Mucosa of descending colon (tissue), 3 donors: ENCODE measurements around the gene TMEM229A. TPM values are rescaled to one million over a fixed set of nuclear protein-coding genes. Genes with fewer than 3 reads are reported as not detected.

Experiments
- ATAC-seq: fragments of 200-7000 bp; cut with Tn5 transposase; one replicate; pipeline ENCODE4 v1.9.1; 2020; ENCODE audit warnings: mild to moderate bottlenecking, moderate library complexity
- DNase-seq, 3 donors: peaks; one replicate each; pipeline ENCODE4 v3.0.0-alpha.2; 2020
- H3K36me3 ChIP-seq: fragments of 200-600 bp; one replicate; pipeline ENCODE4 v1.8.0; 2021; ENCODE audit warnings: low read depth, mild to moderate bottlenecking
- H3K4me1 ChIP-seq: fragments of 200-600 bp; one replicate; pipeline ENCODE4 v1.8.0; 2021; ENCODE audit warnings: low read depth, mild to moderate bottlenecking
- H3K4me3 ChIP-seq: fragments of 200-600 bp; one replicate; pipeline ENCODE4 v1.8.0; 2021; ENCODE audit warnings: mild to moderate bottlenecking
- H3K9me3 ChIP-seq: fragments of 200-600 bp; one replicate; pipeline ENCODE4 v1.8.0; 2021; ENCODE audit warnings: mild to moderate bottlenecking
- CTCF ChIP-seq: fragments of 200-600 bp; IDR thresholded peaks from one replicate; pipeline ENCODE4 v1.8.0; 2022; ENCODE audit warnings: antibody characterized with exemption, mild to moderate bottlenecking
- intact Hi-C, 2 donors: fragments of 100-400 bp; cut with DNase I in 1 of 2; cut with micrococcal nuclease in 1 of 2; formaldehyde crosslinking; loops; one replicate each; pipeline versions ENCODE4 v1.11.0 to v1.11.1; 2022; cut with DNase I, micrococcal nuclease
- total RNA-seq, 3 donors: library from RNA; stranded (reverse); fragmentation: NEBNext Ultra II Directional in 2 of 3; extraction: Animal tissue kit (Norgen Biotek cat#: 25700) in 2 of 3; gene quantifications; one replicate each; pipeline versions ENCODE4 v1.2.1 to v1.2.4, GENCODE V29; 2021 to 2023
- donor health status: DM: no; HTN: no; CAD: no; lungs with moderate emphysema.
- donor health status: DM: no; HTN: no; CAD: no.
- donor health status: DM: no; HTN: yes; CAD: no.

Gene TMEM229A
- total RNA-seq, 3 donors from 2014 or later, result 0.14 to 0.32 TPM; not detected in 1

- ATAC-seq (no peak), DNase-seq (no peak)
- no peaks in the 10 kb centered on the region for H3K36me3 ChIP-seq
- peaks cover 25% of the 10 kb centered on the region for H3K4me1 ChIP-seq
- H3K9me3 ChIP-seq, result no peaks in the 10 kb centered on the region
- intact Hi-C loops, result no loop called here
- no peak for TF ChIP-seq CTCF
- H3K4me3 ChIP-seq, result no peak overlapping the region
These were observed 2.8 kb upstream of the TMEM229A start for GRCh38 chr7:124035706-124036105.

- TF ChIP-seq CTCF, result no peak
These were observed 1.9 kb upstream of the TMEM229A start for GRCh38 chr7:124034754-124035100.

GRCh38 chr7:124033807-124034753, 1.2 kb upstream of the TMEM229A start:
- intact Hi-C loops, result no loop called here
- H3K4me3 ChIP-seq, result no peak overlapping the region
- ATAC-seq, result no peak
- no peak for TF ChIP-seq CTCF
- H3K4me1 ChIP-seq, result peaks cover 30% of the 10 kb centered on the region
- no peaks in the 10 kb centered on the region for H3K9me3 ChIP-seq
- DNase-seq, result no peak
- H3K36me3 ChIP-seq, result no peaks in the 10 kb centered on the region

More at GRCh38 chr7:124034754-124035100, 1.9 kb upstream of the TMEM229A start:
- DNase-seq (no peak), ATAC-seq (no peak)
- Histone ChIP-seq H3K4me3 (no peak overlapping the region), H3K36me3 (no peaks in the 10 kb centered on the region), H3K9me3 (no peaks in the 10 kb centered on the region), H3K4me1 (peaks cover 25% of the 10 kb centered on the region)
- intact Hi-C loops, result no loop called here

GRCh38 chr7:124033095-124033806, 384 bp upstream of the TMEM229A start:
- H3K9me3 ChIP-seq, result no peaks in the 10 kb centered on the region
- peaks cover 26% of the 10 kb centered on the region for H3K4me1 ChIP-seq
- H3K36me3 ChIP-seq, result no peaks in the 10 kb centered on the region
- DNase-seq (peak in 2 of 3 donors; percentile 50 to 51), ATAC-seq (peak; percentile 47)
- no peak overlapping the region for H3K4me3 ChIP-seq
- intact Hi-C loops, result no loop called here
- no peak for TF ChIP-seq CTCF

- Histone ChIP-seq H3K4me1 (peaks cover 18% of the 10 kb centered on the region), H3K9me3 (no peaks in the 10 kb centered on the region), H3K36me3 (no peaks in the 10 kb centered on the region), H3K4me3 (no peak overlapping the region)
- no peak for TF ChIP-seq CTCF
- ATAC-seq, result no peak
- DNase-seq, result peak in 1 of 3 donors; percentile 29
- intact Hi-C loops, result no loop called here
These were observed 948 bp downstream of the TMEM229A start for GRCh38 chr7:124031919-124032318.
